Ramos (cell line): ENCODE results near the gene ALDH1L1.
"Not testable (repeated sequence)": the region's sequence is repeated elsewhere in the genome, so short reads cannot be mapped to it uniquely, and the experiment has no call there.

ENCODE experiments used
- in situ Hi-C: fragments of 300-500 bp; cut with MboI; formaldehyde crosslinking; loops from one replicate; pipeline ENCODE4 v1.14.3; 2022; ENCODE audit warnings: low sequenced_read_pairs; ENCODE audit not compliant: unreplicated experiment

ALDH1L1 gene

GRCh38 chr3:126109146-126109879 is 71.1 kb downstream of the ALDH1L1 start:
- in situ Hi-C loops = no loop called here

DNA sequence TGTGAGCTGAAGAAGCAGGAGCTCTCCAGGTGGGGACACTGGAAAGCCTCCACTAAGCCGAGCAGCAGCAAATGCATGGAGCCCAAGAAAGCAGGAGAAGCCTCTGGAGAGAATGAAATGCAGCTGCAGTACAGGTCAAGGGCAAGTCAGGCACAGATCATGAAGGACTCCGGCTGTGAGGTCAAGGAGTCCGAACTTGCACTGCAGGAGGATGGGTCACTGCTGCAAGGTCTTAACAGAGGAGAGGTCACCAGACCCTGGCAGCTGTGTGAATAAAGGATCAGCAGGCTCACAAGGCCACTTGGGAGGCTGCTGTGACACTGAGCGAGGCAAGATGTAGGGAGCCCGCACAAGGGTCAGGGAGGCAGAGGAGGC is 71.7 kb downstream of the ALDH1L1 start:
- in situ Hi-C loops = no loop called here

DNA sequence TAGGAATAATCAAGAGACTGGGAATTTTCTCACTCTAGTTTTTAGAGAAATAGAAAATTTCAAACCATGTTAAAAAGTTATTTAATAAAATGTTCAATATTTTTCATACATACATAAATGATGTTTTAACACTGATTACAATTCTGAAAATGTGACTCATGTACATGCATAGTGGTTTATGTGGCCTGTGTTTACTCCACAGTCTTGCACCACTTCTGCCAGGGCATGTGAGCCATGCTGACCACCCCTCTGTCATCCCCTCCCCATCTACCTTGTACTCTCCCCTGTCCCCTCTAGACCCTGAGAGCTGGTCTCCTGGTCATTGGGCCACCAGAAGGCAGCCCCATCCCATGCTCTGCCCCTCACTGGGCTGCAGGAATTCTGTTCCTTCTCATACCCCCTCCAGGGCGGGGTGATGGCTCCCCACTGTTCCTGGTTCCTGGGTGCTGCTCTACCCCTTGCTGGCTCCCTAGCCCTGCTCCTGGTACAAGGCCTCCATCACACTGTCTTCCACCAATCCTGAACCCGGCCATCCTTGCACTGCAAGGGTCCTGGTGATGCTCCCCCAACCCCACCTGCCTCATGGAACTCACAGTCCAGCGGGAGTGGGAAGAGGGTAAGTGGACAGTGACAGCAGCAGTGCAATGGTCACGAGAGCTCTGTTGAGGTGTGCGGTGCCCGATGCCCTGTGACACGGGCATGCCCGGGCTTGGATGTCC is 72.3 kb downstream of the ALDH1L1 start:
- in situ Hi-C loops = no loop called here

DNA sequence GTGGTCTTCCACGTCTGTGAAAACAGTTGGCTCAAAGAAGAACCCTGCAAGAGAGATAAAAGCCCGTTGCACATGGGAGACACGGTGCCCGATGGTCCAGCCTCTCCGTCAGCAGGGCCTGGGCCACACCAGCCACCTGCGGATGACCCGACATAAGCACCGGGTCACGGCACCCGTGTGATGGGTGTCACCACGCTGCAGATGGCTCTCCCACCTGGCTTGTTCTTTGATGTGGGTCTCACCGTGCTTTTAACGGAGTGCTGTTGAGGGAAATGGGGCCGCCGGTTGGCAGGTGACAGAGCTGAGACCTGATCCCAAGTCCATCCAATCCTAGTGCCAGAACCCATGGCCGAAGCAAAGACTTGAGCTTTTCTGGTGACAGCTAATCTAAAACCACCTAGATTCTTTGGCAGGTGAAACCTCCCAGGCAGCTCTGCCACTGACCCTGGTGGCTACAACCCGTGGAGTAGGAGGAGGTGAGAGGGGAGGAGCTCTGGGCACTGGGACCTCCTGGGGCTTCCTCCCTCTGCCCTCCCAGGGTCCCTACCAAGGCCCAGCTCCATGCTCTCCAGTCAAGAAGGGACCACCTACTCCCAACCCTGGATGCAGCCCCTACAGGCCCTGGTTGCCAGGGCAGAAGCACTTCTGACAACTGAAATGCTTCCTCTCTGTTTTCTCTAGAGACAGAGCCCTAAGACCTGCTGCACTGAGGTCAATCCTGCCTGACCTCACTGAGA is 73.0 kb downstream of the ALDH1L1 start:
- in situ Hi-C loops = no loop called here

- in situ Hi-C loops = no loop called here
Observed at GRCh38 chr3:126106336-126107202, 73.8 kb downstream of the ALDH1L1 start.

DNA sequence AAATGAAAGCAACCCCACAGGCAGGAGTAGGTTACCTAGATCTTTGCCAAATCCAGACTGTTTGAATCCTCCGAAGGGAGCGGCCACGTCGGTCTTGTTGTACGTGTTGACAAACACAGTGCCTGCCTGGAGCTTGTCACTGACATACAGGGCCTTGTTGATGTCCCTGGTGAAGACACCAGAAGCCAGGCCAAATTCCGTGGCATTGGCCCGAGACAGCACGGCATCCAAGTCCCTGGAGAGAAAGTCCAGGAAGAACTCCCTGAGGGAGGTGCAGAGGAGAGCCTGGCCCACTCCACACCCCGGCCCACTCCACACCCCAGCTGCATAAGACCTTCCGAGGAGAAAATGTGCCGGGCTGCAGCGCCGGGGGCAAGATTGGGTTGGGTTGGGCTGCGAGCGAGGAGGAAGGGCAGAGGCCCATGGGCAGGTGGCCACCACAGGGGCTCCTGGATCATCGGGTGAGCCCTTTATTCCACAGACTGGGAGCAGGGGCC is 74.6 kb downstream of the ALDH1L1 start:
- in situ Hi-C loops = no loop called here

- in situ Hi-C loops = no loop called here
Observed at GRCh38 chr3:126104742-126105605, 75.4 kb downstream of the ALDH1L1 start.

DNA sequence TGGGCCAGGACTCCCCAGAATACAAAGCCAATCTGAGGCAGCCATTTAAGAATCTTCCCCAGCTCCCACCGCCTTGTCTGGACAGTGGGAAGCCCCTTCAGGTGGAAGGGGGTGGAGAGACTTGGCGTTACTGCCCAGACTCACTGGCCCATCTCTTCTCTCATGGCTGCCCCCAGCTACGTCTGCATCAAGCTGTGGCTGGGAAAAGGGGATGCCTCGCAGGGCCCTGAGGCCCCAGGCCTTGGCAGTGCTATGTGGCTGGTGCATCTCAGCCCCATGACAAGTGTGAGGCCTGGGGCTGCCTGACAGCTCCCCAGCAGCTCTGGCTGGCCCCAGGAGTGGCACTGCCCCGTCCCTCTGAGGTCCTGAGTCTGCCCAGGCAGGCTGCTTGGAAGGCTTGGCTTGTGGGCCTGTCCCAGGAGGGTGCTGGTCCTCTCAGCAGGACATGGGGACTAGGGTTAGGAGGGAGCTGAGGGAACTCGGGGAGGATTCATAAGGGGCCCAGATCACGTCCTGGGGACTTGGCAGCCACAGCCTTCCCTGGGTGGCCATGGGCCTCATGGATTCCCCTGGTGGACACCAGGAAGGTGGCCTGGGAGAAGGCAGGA is 76.3 kb downstream of the ALDH1L1 start:
- in situ Hi-C loops = no loop called here

DNA sequence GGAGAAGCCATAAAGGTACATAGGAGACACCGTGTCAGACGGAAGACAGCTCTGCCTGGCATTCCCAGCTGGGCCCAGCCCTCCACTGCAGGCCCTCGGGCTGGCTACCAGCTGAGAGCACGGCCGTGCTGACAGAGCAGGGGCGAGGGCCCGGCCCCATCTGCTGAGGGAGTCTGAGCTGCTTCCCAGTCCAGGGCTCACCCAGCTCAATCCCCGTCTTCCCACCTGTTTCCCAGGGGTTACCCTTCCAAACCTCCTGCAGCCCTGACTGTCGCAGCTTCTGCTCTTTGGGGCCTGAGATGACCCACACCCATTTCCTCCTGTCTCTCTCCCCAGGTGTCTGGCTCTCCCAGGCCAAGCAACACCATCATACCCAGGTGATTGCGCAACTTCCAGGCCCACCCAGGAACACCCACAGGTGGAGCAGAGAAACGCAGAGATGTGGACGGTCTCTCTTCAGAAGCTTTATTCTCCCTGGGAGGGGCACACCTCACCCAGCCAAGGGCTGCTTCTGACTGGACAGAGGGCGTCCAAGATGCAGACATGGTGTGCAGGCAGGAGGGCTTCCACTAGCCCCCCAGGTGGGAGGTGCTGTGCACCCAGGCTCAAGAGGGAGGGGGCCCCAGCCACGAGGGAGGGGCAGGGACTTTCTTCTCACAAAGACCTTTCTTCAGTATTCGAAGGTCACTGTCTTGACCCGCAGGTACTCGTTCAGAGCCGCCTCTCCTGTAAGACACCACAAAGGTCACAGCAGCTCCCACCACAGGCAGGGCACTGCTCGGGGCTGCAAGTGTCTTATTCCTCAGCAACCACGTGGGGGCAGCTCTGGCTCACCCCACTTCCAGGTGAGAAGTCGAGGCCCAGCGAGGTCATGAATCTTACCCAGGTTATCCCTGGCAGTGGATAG is 77.0 kb downstream of the ALDH1L1 start:
- in situ Hi-C loops = no loop called here

DNA sequence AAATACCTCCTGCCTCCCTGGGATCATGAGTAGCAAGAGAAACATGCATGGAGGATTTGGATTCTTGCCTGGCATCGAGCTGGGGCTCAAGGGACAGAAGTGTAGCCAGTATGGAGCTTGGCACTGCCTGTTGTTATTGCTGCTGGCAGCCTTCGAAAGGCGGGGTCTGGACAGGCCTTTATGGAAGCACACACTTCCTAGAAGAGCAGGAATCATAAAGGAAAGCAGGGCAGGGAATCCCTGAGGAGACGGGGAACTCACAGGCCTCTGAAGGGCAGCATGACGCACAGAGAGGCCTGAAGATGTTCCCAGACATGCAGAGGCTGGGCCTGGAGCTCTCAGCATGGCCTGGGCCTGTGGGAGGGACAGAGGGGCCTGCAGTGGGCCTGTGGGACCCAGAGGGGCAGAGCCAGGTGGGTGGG is 77.8 kb downstream of the ALDH1L1 start:
- in situ Hi-C loops = no loop called here

GRCh38 chr3:126102011-126102410 is 78.4 kb downstream of the ALDH1L1 start:
- in situ Hi-C loops = no loop called here

DNA sequence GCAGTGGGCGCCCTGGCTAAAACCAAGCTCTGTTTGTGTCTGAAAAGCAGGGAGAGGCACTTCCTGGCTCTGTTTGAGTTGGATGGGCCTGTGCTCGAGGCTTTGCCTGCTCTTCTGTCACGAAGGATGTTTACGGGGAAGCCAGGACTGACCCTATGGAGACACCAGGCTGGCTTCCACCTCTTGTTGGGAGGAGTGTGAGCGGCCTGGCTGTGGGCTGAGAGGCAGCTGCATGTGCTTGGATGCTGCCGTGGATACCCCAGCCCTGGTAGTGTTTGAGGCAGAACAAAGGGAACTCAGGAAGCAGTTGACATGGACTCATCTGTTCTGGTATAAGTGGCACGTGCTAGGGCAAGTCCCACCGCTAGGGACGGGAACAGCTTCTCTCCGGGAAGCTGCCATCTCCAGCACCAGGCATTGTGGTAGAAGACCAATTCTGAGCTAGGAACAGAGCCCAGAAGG is 78.8 kb downstream of the ALDH1L1 start:
- in situ Hi-C loops = no loop called here

DNA sequence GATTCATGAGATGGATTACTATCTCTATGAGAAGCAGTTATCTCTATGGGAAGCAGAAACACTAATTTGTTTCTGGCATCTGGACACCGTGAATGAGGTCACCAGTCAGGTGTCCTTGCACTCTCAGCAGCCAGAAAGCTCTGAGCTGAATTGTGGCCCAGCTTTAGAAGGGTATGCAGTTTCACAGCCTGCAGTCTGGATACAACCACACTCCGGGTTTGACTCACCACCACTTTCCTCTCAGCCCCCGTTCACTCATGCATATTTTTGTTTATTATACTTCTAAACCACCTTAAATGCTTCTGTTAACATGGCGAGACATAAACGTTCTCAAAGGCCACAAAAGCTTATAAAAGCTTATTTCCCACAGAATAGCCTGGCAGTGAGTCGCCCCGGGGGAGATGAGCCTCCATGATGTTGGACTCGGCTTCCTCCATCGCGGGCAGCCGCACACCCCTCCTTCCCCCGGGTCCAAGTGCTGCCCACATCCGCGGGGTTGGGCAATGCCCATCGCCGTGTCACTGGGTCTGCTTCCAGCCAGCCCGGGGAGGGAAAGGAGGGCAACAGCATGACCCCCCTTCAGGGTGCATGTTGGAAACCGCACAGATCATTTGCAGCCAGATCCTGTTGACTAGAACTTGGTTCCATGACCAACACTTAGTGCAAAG is 79.6 kb downstream of the ALDH1L1 start:
- in situ Hi-C loops = no loop called here

- in situ Hi-C loops = no loop called here
Observed at GRCh38 chr3:126100269-126100633, 80.1 kb downstream of the ALDH1L1 start.

GRCh38 chr3:126098391-126098858 is 82.0 kb downstream of the ALDH1L1 start:
- in situ Hi-C loops = no loop called here

DNA sequence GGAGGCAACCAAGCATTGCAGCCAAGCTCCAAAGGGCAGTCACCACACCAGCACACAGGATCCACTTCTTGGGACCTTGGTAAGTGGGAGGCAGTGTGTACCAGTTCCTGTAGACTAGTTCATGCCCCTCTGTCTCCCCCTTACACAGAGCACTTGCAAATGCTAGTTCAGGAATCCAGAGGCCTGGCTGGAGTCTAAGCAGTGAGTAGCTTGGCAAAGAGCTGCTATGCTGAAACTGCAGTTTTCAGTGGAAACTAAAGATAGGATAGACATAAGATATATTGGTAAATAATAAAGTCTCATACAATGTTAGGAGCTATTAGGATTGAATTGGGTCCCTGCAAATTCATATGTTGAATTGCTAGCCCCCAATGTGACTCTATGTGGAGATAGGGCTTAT is 82.6 kb downstream of the ALDH1L1 start:
- in situ Hi-C loops = no loop called here

DNA sequence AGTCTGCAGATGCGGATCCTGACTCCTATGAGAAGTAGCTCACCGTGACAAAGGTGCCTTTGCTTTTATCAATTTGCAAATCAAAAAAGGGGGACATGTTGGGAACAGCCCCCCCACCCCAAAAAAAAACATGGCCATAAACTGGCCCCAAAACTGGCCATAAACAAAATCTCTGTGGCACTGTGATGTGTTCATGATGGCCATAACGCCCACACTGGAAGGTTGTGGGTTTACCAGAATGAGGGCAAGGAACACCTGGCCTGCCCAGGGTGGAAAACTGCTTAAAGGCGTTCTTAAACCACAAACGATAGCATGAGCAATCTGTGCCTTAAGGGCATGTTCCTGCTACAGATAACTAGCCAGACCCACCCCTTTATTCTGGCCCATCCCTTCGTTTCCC is 84.1 kb downstream of the ALDH1L1 start:
- in situ Hi-C loops = not testable (repeated sequence)
